Endometrial microvascular endothelial cells (primary cell): ENCODE results near the gene LRRFIP1. TPM values are rescaled to one million over a fixed set of nuclear protein-coding genes. Genes with fewer than 3 reads are reported as not detected.
"Not testable (repeated sequence)": the region's sequence is repeated elsewhere in the genome, so short reads cannot be mapped to it uniquely, and the experiment has no call there.

Experiments used
- in situ Hi-C: cut with HindIII; loops from 2 replicates; pipeline ENCODE4 v1.10.0; 2017; ENCODE audit warnings: low sequenced_read_pairs, low pct_unique_long_range_greater_than_20kb; ENCODE audit errors: inconsistent ontology term
- total RNA-seq: library from RNA; depleted of rRNA; stranded (reverse); fragments of >200 nt; gene quantifications from one replicate; pipeline ENCODE4 v1.2.3, GENCODE V29; 2015; ENCODE audit errors: inconsistent ontology term

Gene LRRFIP1
- total RNA-seq, 1 donor from 2014 or later: 119 TPM

- in situ Hi-C loops: no loop called here
Measured at GRCh38 chr2:237651761-237652160, 24.4 kb downstream of the LRRFIP1 start.

DNA sequence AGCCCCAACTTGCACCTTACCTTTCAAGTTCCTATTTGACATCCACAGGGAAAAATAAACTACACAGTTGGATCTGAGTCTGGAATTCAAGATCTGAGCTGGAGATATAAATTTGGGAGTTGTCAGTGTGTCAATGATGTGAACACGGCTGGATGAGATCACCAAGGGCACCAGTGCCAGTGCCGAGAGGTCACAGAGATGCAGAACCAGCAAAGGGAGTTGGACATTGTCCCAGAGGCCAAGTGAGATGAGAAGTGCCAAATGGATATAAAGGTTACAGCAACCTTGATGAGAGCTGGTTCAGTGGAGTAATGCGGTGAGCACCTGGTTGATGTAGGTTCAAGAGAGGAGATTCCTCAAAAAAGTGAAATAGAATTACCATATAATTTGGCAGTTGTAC, 24.8 kb downstream of the LRRFIP1 start:
- in situ Hi-C loops: no loop called here

DNA sequence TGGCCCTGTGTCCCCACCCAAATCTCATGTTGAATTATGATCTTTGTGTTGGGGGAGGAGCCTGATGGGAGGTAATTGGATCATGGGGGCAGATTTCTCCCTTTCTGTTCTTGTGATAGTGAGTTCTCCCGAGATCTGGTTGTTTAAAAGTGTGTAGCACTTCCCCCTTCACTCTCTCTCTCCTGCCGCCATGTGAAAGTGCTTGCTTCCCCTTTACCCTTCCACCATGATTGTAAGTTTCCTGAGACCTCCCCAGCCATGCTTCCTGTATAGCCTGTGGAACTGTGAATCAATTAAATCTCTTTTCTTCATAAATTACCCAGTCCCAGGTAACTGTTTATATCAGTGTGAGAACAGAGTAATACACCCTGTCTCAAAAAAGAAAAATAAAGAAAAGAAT, 25.5 kb downstream of the LRRFIP1 start:
- in situ Hi-C loops: no loop called here

GRCh38 chr2:237653776-237654558, 26.6 kb downstream of the LRRFIP1 start:
- in situ Hi-C loops: no loop called here

- in situ Hi-C loops: no loop called here
Measured at GRCh38 chr2:237657063-237657462, 29.7 kb downstream of the LRRFIP1 start.

DNA sequence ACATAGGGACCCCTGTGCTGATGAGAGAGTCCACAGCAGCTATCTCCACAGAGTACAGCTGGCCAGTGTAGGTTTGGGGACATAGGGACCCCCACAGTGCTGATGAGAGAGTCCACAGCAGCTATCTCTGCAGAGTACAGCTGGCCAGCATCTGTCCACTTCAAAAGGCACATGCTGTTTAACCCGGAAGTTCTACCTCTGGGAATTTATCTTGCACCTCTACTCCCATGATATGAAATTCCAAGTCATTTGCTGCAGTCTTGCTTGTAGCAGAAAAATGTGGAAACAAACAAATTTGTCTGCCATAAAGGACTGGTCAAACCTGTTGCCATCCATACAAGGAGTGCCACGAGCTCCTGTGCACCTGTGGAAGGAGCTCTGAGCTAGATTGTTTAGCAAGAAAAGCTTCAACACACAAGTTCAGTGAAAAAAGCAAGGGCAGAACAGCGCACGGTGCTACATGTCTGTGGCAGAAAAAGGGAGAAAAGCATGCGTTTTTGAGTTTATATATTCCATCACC, 33.1 kb downstream of the LRRFIP1 start:
- in situ Hi-C loops: no loop called here

DNA sequence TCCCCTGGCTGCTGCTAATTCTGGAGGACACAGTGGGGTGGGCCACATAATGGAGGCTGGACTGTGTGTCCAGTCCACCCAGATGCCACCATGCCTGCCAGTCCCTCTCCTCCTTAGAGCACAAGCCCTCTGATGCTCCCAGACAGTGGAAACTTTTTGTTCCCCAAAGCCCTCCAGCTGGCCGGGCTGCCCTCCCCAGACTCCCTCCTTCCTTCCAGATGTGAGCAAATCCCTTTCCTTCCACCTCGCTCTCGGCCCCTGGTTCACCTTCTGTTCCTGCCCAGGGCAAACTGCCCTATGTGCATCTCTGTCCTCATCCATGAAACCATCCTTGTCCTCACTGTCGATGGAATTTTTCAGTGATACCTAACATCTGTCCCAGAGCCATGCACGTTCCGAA, 33.9 kb downstream of the LRRFIP1 start:
- in situ Hi-C loops: no loop called here

- in situ Hi-C loops: no loop called here
Measured at GRCh38 chr2:237661799-237662328, 34.5 kb downstream of the LRRFIP1 start.

GRCh38 chr2:237662671-237663093, 35.3 kb downstream of the LRRFIP1 start:
- in situ Hi-C loops: no loop called here

GRCh38 chr2:237663517-237664110, 36.2 kb downstream of the LRRFIP1 start:
- in situ Hi-C loops: no loop called here

DNA sequence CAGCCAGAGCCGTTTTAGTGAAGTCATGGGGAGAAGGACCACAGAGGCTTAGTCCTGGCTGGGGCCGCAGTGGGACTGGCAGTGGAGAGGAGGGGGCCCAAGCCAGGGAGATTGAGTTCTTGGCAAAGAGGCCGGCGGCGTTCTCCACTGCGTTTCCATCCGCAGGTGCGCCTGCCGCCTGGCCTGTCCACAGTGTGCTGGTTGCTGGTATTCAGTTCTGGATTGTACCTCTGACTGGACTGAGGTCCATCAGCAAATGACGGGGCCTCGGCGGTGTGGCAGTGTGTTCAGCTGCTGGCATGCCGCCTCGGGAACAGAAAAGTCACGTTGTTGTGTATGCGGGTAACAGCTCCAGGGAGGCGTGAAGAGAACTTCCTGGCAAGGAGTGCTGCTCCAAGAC, 36.8 kb downstream of the LRRFIP1 start:
- in situ Hi-C loops: no loop called here

- in situ Hi-C loops: no loop called here
Measured at GRCh38 chr2:237665713-237666143, 38.3 kb downstream of the LRRFIP1 start.

DNA sequence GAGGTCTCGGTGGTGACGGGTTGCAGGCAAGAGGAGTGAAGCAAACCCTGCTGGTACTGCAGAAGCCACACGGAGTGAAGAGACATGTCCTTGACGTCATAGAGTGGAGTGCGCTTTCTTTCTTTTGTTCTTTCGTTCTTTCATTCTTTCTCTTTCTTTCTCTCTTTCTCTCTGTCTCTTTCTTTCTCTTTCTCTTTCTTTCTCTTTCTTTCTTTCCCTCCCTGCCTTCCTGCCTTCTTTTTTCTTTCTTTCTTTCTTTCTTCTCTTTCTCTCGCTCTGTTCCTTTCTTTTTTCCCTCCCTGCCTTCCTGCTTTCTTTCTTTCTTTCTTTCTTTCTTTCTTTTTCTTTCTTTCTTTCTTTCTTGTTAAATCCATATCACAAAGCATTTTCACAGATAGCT, 39.2 kb downstream of the LRRFIP1 start:
- in situ Hi-C loops: no loop called here

GRCh38 chr2:237667050-237667576, 39.7 kb downstream of the LRRFIP1 start:
- in situ Hi-C loops: not testable (repeated sequence)

- in situ Hi-C loops: no loop called here
Measured at GRCh38 chr2:237667893-237668292, 40.5 kb downstream of the LRRFIP1 start.

DNA sequence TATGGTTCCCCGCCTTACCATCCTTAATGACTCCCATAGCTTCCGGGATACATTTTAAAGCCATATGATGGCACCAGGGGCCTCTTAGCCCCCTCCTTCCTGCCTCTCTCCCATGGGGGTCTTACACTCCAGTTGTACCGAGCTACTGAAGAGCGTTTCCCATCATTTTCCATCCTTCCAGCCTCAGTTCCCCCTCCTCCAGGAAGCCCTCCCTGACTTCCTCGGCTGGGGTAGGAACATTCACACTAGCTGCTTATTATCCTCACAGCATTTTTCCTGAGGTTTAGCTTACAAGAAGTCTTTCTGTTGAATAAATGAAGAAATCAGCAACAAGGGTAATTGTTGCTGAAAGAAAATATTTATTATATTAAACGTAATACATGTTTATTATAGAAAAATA, 41.1 kb downstream of the LRRFIP1 start:
- in situ Hi-C loops: no loop called here

DNA sequence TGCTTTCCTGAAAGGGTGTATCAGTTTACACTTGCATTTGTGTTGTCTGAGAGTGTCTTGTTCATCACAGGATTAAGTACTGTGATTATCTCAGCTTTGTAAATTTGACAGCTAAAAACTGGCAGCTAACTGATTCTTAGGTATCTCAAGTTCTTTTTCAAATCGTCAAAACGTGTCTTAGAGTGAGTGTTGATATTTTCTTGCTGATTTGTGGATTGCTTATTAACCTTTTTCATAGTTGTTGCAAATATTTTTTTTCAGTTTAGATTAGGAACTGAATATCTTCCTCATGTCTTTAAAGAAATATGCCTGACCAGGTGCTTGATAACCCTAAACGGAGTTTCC, 41.9 kb downstream of the LRRFIP1 start:
- in situ Hi-C loops: no loop called here

- in situ Hi-C loops: no loop called here
Measured at GRCh38 chr2:237669628-237670392, 42.4 kb downstream of the LRRFIP1 start.

- in situ Hi-C loops: no loop called here
Measured at GRCh38 chr2:237670641-237671040, 43.3 kb downstream of the LRRFIP1 start.
